K562 (cell line): ENCODE results near the gene UNC45A. TPM values are rescaled to one million over a fixed set of nuclear protein-coding genes. Genes with fewer than 3 reads are reported as not detected.

ENCODE experiments used
- ARID4B ChIP-seq: sonication (generic); formaldehyde crosslinking; IDR thresholded peaks from 2 replicates; pipeline ENCODE4 v1.8.0; 2022; ENCODE audit warnings: mild to moderate bottlenecking, missing genetic modification reagents
- DACH1 ChIP-seq: fragments of 450-650 bp; IDR thresholded peaks from 2 replicates; pipeline ENCODE4 v1.6.1; 2018; ENCODE audit not compliant: partially characterized antibody
- DPF2 ChIP-seq: fragments of 450-650 bp; IDR thresholded peaks from 2 replicates; pipeline ENCODE4 v1.6.1; 2016
- HMG20B ChIP-seq: fragments of 250-450 bp; sonication (Bioruptor Pico); IDR thresholded peaks from 2 replicates; pipeline ENCODE4 v1.5.0; 2021; ENCODE audit warnings: mild to moderate bottlenecking
- HOMEZ ChIP-seq: fragments of 250-450 bp; sonication (Bioruptor Pico); IDR thresholded peaks from 2 replicates; pipeline ENCODE4 v1.4.0; 2020; ENCODE audit warnings: mild to moderate bottlenecking, moderate library complexity
- IRF9 ChIP-seq: fragments of 450-650 bp; IDR thresholded peaks from 2 replicates; pipeline ENCODE4 v1.6.1; 2016; ENCODE audit warnings: missing biosample characterization, missing genetic modification characterization
- LEF1 ChIP-seq: fragments of 450-650 bp; IDR thresholded peaks from 2 replicates; pipeline ENCODE4 v1.6.1; 2016; ENCODE audit warnings: mild to moderate bottlenecking
- MAFG ChIP-seq: fragments of 450-650 bp; conservative IDR thresholded peaks from 2 replicates; pipeline ENCODE4 v1.6.1; 2016; ENCODE audit warnings: missing genetic modification characterization, missing compliant biosample characterization
- PHB ChIP-seq: fragments of 250-450 bp; sonication (Bioruptor Pico); IDR thresholded peaks from 2 replicates; pipeline ENCODE4 v1.5.0; 2021
- PHF8 ChIP-seq: fragments of 200-600 bp; sonication (generic); IDR thresholded peaks from 2 replicates; pipeline ENCODE4 v1.6.1; 2012; ENCODE audit warnings: mixed run types, mild to moderate bottlenecking, inconsistent platforms, low read length, moderate library complexity, borderline replicate concordance
- RBBP5 ChIP-seq: fragments of 200-600 bp; sonication (generic); IDR thresholded peaks from 2 replicates; pipeline ENCODE4 v1.6.1; 2012; ENCODE audit warnings: borderline replicate concordance, mild to moderate bottlenecking, low read length, control low read depth, inconsistent platforms; ENCODE audit not compliant: insufficient read depth, poor library complexity, severe bottlenecking
- STAT6 ChIP-seq: sonication (generic); formaldehyde crosslinking; IDR thresholded peaks from 2 replicates; pipeline ENCODE4 v1.8.1; 2023; ENCODE audit warnings: mild to moderate bottlenecking, missing genetic modification reagents
- TAF1 ChIP-seq: IDR thresholded peaks from 2 replicates; pipeline ENCODE4 v1.6.1; 2011; ENCODE audit warnings: mild to moderate bottlenecking, low read length, moderate library complexity; ENCODE audit not compliant: insufficient read depth, control insufficient read depth, severe bottlenecking; ENCODE audit errors: extremely low read depth
- TSC22D4 ChIP-seq: fragments of 450-650 bp; IDR thresholded peaks from 2 replicates; pipeline ENCODE4 v1.6.1; 2016; ENCODE audit warnings: missing genetic modification characterization, missing biosample characterization, control low read depth
- USF2 ChIP-seq: sonication (generic); formaldehyde crosslinking; IDR thresholded peaks from 2 replicates; pipeline ENCODE4 v1.5.0; 2020; ENCODE audit warnings: missing genetic modification reagents
- ZEB2 ChIP-seq: fragments of 450-650 bp; IDR thresholded peaks from 2 replicates; pipeline ENCODE4 v1.6.1; 2016
- ZKSCAN1 ChIP-seq: fragments of 150-350 bp; IDR thresholded peaks from 2 replicates; pipeline ENCODE4 v1.6.1; 2016; ENCODE audit warnings: low read depth, low read length
- ZNF24 ChIP-seq: fragments of 450-650 bp; IDR thresholded peaks from 2 replicates; pipeline ENCODE4 v1.6.1; 2016
- ZNF347 ChIP-seq: fragments of 450-650 bp; formaldehyde crosslinking; IDR thresholded peaks from 2 replicates; pipeline ENCODE4 v1.4.0; 2020; ENCODE audit warnings: low read depth, mild to moderate bottlenecking, moderate library complexity
- polyA plus RNA-seq, 8 experiments: library from polyadenylated mRNA; depleted of rRNA in 4 of 8; stranded (reverse) in 5 of 8; unstranded in 3 of 8; fragments of >200 nt; fragmentation: Nextera tagmentation in 2 of 8; fragmentation: Illumina TruSeq in 1 of 8; extraction: Ambion mirVana in 2 of 8; extraction: Trizol in 1 of 8; gene quantifications; 2 replicates each; pipeline versions ENCODE4 v1.2.1 to v1.2.3, GENCODE V29; 2011 to 2014; ENCODE audit warnings: inconsistent platforms in 1 of 8, missing spikeins in 1 of 8
- total RNA-seq, 7 experiments: library from RNA; depleted of rRNA in 6 of 7; stranded (reverse); fragments of >200 nt in 6 of 7; fragmentation: Illumina TruSeq in 2 of 7; extraction: Trizol in 2 of 7; gene quantifications; 2 replicates each; pipeline versions ENCODE4 v1.2.1 to v1.2.3, GENCODE V29; 2011 to 2021; ENCODE audit warnings: low replicate concordance in 1 of 7

UNC45A gene
- total and polyA plus RNA-seq, 9 of the 15 experiments (the other 6 are each of a cell fraction or from before 2014, with no cell fraction given), result 22.4 to 79.3 (median 43.7) TPM

- no peak for TF ChIP-seq MAFG (tag)
- no peak for TF ChIP-seq ARID4B
- no peak for TF ChIP-seq TAF1
- TF ChIP-seq TSC22D4 (tag), result no peak
- no peak for TF ChIP-seq PHF8
- no peak for TF ChIP-seq STAT6 (CRISPR knock-in tag)
- TF ChIP-seq DACH1, result no peak
- TF ChIP-seq ZEB2, result 0 out of 2 replicates have a peak, but pooled peaks have one; percentile 17
- TF ChIP-seq DPF2, result no peak
- no peak for TF ChIP-seq USF2 (CRISPR knock-in tag)
- no peak for TF ChIP-seq ZNF24
- TF ChIP-seq HOMEZ (CRISPR knock-in tag), result no peak
- no peak for TF ChIP-seq ZNF347 (CRISPR knock-in tag)
- no peak for TF ChIP-seq LEF1
- no peak for TF ChIP-seq IRF9 (tag)
- no peak for TF ChIP-seq RBBP5
- no peak for TF ChIP-seq ZKSCAN1
- TF ChIP-seq HMG20B (CRISPR knock-in tag), result no peak
- no peak for TF ChIP-seq PHB (CRISPR knock-in tag)
Measured at GRCh38 chr15:90955624-90956273, 20.7 kb downstream of the UNC45A start (continued).
